ENCODE measurements around the gene COX20. TPM values are rescaled to one million over a fixed set of nuclear protein-coding genes. Genes with fewer than 3 reads are reported as not detected.

COX20 gene
- total RNA-seq, 1 experiment from 2014 or later = 38.0 TPM

DNA sequence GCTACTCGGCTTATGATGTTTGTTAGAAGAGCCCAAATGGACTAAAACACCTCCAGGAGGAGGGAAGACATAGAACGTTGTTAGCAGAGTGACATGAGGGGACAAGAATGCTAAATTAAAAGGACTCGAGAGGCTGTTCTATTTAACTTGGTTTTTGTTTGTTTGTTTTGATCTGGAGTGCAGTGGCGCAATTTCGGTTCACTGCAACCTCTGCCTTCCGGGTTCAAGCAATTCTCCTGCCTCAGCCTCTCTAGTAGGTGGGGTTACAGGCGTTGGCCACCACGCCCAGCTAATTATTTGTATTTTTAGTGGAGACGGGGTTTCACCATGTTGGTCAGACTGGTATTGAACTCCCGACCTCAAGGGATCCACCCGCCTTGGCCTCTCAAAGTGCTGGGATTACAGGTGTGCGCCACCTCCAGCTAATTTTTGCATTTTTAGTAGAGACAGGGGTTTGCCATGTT lies 33.9 kb downstream of the COX20 start:
- no peak overlapping the region for H2AK5ac ChIP-seq (ENCODE audit: insufficient read length, low read length)
- no peak overlapping the region for H2AFZ ChIP-seq (ENCODE audit: low read length)
- no peak overlapping the region for H4K91ac ChIP-seq (ENCODE audit: insufficient read length, low read depth, low read length)
- H3K9me3 ChIP-seq (ENCODE audit: control insufficient read depth, low read depth, low read length) = no peaks in the 10 kb centered on the region
- no peak overlapping the region for H4K5ac ChIP-seq (ENCODE audit: insufficient read length, low read depth, low read length)
- no peak overlapping the region for H2BK20ac ChIP-seq (ENCODE audit: low read depth, low read length, poor library complexity, severe bottlenecking)
- no peak overlapping the region for H3K4me3 Mint-ChIP-seq
- H3K79me2 ChIP-seq (ENCODE audit: insufficient read depth, low read length) = no peaks in the 10 kb centered on the region
- H3K4ac ChIP-seq (ENCODE audit: low read depth, low read length) = no peak overlapping the region
- no peaks in the 10 kb centered on the region; the same call in 1 of the 2 replicates for H3K4me1 ChIP-seq (ENCODE audit: insufficient read depth, low read length)
- no peak overlapping the region for H3K14ac ChIP-seq (ENCODE audit: insufficient read depth, low read length)
- no peak overlapping the region for H2BK120ac ChIP-seq (ENCODE audit: low read depth, low read length, poor library complexity, severe bottlenecking)
- no peaks in the 10 kb centered on the region for H3K9me3 Mint-ChIP-seq
- no peak overlapping the region for H3K56ac ChIP-seq (ENCODE audit: insufficient read length, low read depth, low read length)
- no peaks in the 10 kb centered on the region for H3K79me1 ChIP-seq (ENCODE audit: insufficient read depth, low read depth, low read length, poor library complexity, severe bottlenecking)
- no peak overlapping the region for H3K4me2 ChIP-seq (ENCODE audit: insufficient read depth, insufficient read length, low read length)
- H2BK12ac ChIP-seq (ENCODE audit: insufficient read length, low read depth, low read length) = no peak overlapping the region
- no peak overlapping the region for H4K8ac ChIP-seq (replicated peaks; ENCODE audit: insufficient read length, low read depth, low read length)
- H3T11ph ChIP-seq (ENCODE audit: low read length) = no peak overlapping the region
- H2BK15ac ChIP-seq (ENCODE audit: low read depth, low read length) = no peak overlapping the region
- H4K20me1 ChIP-seq (ENCODE audit: control insufficient read depth, insufficient read depth, insufficient read length) = no peaks in the 10 kb centered on the region
- H3K23me2 ChIP-seq (ENCODE audit: insufficient read length, low read depth, low read length, poor library complexity, severe bottlenecking) = peaks cover 6% of the 10 kb centered on the region
- no peak overlapping the region for H3K23ac ChIP-seq (ENCODE audit: insufficient read length, low read depth, low read length)
- H3K27me3 Mint-ChIP-seq (ENCODE audit: low read depth) = no peaks in the 10 kb centered on the region
- no peak overlapping the region for H3K18ac ChIP-seq (ENCODE audit: insufficient read length, low read depth, low read length)
- DNase-seq = no peak
- H3K36me3 Mint-ChIP-seq (ENCODE audit: insufficient read depth in 1 of 3, low read depth in 3 of 3) = no peaks in the 10 kb centered on the region
- no peak overlapping the region for H3K9ac ChIP-seq (ENCODE audit: extremely low read depth, insufficient read length, low read length)
- no peak overlapping the region for H3K27ac Mint-ChIP-seq
- TF ChIP-seq, protein P1, sequence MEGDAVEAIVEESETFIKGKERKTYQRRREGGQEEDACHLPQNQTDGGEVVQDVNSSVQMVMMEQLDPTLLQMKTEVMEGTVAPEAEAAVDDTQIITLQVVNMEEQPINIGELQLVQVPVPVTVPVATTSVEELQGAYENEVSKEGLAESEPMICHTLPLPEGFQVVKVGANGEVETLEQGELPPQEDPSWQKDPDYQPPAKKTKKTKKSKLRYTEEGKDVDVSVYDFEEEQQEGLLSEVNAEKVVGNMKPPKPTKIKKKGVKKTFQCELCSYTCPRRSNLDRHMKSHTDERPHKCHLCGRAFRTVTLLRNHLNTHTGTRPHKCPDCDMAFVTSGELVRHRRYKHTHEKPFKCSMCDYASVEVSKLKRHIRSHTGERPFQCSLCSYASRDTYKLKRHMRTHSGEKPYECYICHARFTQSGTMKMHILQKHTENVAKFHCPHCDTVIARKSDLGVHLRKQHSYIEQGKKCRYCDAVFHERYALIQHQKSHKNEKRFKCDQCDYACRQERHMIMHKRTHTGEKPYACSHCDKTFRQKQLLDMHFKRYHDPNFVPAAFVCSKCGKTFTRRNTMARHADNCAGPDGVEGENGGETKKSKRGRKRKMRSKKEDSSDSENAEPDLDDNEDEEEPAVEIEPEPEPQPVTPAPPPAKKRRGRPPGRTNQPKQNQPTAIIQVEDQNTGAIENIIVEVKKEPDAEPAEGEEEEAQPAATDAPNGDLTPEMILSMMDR (conservative IDR thresholded peaks at IDR 0.05) = no peak
- H3K27ac ChIP-seq (ENCODE audit: insufficient read length, low read depth, low read length) = no peak overlapping the region
- H2BK5ac ChIP-seq (ENCODE audit: insufficient read length, low read length) = no peak overlapping the region
- WGBS (ENCODE audit: extremely low coverage, insufficient read length, low lambda C conversion rate) = no CpG with 5 or more reads among the region's 12 CpGs
- H3K27me3 ChIP-seq (ENCODE audit: insufficient read depth, low read length) = no peaks in the 10 kb centered on the region
- H3K4me1 Mint-ChIP-seq = peaks cover 12 to 16% of the 10 kb centered on the region in 2 experiments

Measured in H9 (cell line).